SU-DHL-6 (cell line): ENCODE measurements around the gene NOXA1.

Experiments used
- EZH2phosphoT487 ChIP-seq: fragments of 200-600 bp; sonication (generic), shearing (Covaris generic); conservative IDR thresholded peaks from 2 replicates; pipeline ENCODE4 v1.6.1; 2018; ENCODE audit warnings: mild to moderate bottlenecking, antibody characterized with exemption, low read length, moderate library complexity, mixed read lengths
- TF ChIP-seq, protein P1 (sequence below): fragments of 200-600 bp; sonication (generic); IDR thresholded peaks from one replicate; pipeline ENCODE4 v1.5.1; 2017; ENCODE audit warnings: antibody characterized with exemption, mild to moderate bottlenecking, low read length, moderate library complexity; ENCODE audit not compliant: insufficient read depth, poor library complexity, severe bottlenecking

DNA sequence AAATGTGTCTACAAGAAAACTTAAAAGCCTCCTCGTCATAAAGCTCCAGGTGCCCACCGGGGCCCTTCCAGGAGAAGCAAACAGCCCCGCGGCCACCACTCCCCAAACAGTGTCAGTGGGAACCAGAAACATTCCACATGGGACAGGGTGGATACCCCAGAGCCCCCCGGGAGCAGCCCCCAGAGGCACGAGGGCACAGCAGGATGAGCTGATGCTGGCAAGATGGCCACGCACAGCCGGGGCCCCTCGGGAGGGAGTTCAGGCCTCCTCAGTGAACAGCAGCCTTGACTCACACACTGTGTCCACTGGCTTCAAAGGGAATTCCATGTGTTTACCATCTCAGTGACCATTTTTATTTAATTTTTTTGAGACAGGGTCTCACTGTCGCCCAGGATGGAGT is 10.8 kb upstream of the NOXA1 start:
- TF ChIP-seq, protein P1, sequence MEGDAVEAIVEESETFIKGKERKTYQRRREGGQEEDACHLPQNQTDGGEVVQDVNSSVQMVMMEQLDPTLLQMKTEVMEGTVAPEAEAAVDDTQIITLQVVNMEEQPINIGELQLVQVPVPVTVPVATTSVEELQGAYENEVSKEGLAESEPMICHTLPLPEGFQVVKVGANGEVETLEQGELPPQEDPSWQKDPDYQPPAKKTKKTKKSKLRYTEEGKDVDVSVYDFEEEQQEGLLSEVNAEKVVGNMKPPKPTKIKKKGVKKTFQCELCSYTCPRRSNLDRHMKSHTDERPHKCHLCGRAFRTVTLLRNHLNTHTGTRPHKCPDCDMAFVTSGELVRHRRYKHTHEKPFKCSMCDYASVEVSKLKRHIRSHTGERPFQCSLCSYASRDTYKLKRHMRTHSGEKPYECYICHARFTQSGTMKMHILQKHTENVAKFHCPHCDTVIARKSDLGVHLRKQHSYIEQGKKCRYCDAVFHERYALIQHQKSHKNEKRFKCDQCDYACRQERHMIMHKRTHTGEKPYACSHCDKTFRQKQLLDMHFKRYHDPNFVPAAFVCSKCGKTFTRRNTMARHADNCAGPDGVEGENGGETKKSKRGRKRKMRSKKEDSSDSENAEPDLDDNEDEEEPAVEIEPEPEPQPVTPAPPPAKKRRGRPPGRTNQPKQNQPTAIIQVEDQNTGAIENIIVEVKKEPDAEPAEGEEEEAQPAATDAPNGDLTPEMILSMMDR = no peak
- TF ChIP-seq EZH2phosphoT487 = no peak
